Astrocyte (in vitro differentiated cells and primary cell): Measurements from ENCODE around the gene ANKRD40.

Source experiments
- EZH2 ChIP-seq: IDR thresholded peaks from 2 replicates; pipeline ENCODE4 v1.6.1; 2012; ENCODE audit warnings: mild to moderate bottlenecking, low read length, inconsistent platforms; ENCODE audit not compliant: insufficient read depth
- TF ChIP-seq, protein P1 (sequence below): IDR thresholded peaks from 2 replicates; pipeline ENCODE4 v1.5.1; 2011; ENCODE audit warnings: low read depth, mild to moderate bottlenecking, inconsistent platforms, low read length, moderate library complexity; ENCODE audit not compliant: insufficient read depth

DNA sequence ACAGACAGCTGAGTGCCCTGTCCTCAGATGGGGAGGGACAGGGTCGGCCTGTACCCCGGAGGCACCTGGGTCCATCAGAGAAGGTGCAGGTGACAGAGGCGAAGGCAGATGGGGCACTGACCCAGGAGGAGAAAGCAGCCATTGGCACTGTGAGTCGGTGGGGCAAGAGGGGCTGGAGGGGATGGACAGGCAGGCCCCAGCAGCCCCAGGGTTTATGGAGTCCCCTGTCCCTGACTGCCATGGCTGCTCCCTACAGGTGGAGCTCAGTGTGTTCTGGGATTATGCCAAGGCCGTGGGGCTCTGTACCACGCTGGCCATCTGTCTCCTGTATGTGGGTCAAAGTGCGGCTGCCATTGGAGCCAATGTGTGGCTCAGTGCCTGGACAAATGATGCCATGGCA is 32.1 kb downstream of the ANKRD40 start:
- TF ChIP-seq, protein P1, sequence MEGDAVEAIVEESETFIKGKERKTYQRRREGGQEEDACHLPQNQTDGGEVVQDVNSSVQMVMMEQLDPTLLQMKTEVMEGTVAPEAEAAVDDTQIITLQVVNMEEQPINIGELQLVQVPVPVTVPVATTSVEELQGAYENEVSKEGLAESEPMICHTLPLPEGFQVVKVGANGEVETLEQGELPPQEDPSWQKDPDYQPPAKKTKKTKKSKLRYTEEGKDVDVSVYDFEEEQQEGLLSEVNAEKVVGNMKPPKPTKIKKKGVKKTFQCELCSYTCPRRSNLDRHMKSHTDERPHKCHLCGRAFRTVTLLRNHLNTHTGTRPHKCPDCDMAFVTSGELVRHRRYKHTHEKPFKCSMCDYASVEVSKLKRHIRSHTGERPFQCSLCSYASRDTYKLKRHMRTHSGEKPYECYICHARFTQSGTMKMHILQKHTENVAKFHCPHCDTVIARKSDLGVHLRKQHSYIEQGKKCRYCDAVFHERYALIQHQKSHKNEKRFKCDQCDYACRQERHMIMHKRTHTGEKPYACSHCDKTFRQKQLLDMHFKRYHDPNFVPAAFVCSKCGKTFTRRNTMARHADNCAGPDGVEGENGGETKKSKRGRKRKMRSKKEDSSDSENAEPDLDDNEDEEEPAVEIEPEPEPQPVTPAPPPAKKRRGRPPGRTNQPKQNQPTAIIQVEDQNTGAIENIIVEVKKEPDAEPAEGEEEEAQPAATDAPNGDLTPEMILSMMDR, result no peak
- no peak for TF ChIP-seq EZH2
